SU-DHL-6 (cell line): ENCODE measurements around the gene NFIA.

Source experiments
- H2AFZ ChIP-seq: fragments of 200-600 bp; sonication (generic); 2 replicates; pipeline ENCODE4 v1.6.1; 2014; ENCODE audit warnings: low read depth, mild to moderate bottlenecking, moderate library complexity, mixed read lengths, antibody characterized with exemption, low read length; ENCODE audit not compliant: severe bottlenecking
- H3F3A ChIP-seq: fragments of 200-600 bp; shearing (Covaris generic); 2 replicates; pipeline ENCODE4 v1.6.0; 2016; ENCODE audit warnings: antibody characterized with exemption, mild to moderate bottlenecking; ENCODE audit not compliant: insufficient read depth
- H3K27ac ChIP-seq: fragments of 200-600 bp; sonication (generic); 2 replicates; pipeline ENCODE4 v1.5.1; 2016; ENCODE audit warnings: low read depth, mild to moderate bottlenecking, low read length, moderate library complexity, mixed read lengths
- H3K27me3 ChIP-seq: fragments of 200-600 bp; sonication (generic), shearing (Covaris generic); 2 replicates; pipeline ENCODE4 v1.6.0; 2014; ENCODE audit warnings: mild to moderate bottlenecking, low read length
- H3K36me3 ChIP-seq: fragments of 200-600 bp; sonication (generic); 2 replicates; pipeline ENCODE4 v1.6.1; 2014; ENCODE audit warnings: mild to moderate bottlenecking, low read length, mixed read lengths
- H3K4me2 ChIP-seq: fragments of 300-600, 200-600 bp; shearing (Covaris generic), sonication (generic); 2 replicates; pipeline ENCODE4 v1.6.0; 2014; ENCODE audit warnings: low read length, low read depth, mild to moderate bottlenecking; ENCODE audit not compliant: poor library complexity, severe bottlenecking
- H3K4me3 ChIP-seq: fragments of 200-600 bp; sonication (generic); 2 replicates; pipeline ENCODE4 v1.5.1; 2014; ENCODE audit warnings: antibody characterized with exemption, low read length, mild to moderate bottlenecking, mixed read lengths; ENCODE audit not compliant: insufficient read depth, poor library complexity, severe bottlenecking
- H3K79me2 ChIP-seq: fragments of 200-600 bp; sonication (generic); 2 replicates; pipeline ENCODE4 v1.6.1; 2014; ENCODE audit warnings: mild to moderate bottlenecking, low read length, moderate library complexity; ENCODE audit not compliant: insufficient read depth
- H3K9ac ChIP-seq: fragments of 200-600 bp; sonication (generic); 2 replicates; pipeline ENCODE4 v1.7.0; 2014; ENCODE audit warnings: mild to moderate bottlenecking, low read length
- H3K9me2 ChIP-seq: fragments of 200-600 bp; sonication (generic); replicated peaks from 2 replicates; pipeline ENCODE4 v1.6.1; 2014; ENCODE audit warnings: low read length; ENCODE audit not compliant: insufficient read depth
- H3K9me3 ChIP-seq: fragments of 200-600 bp; sonication (generic); 2 replicates; pipeline ENCODE4 v1.6.1; 2014; ENCODE audit warnings: low read length, mixed read lengths; ENCODE audit not compliant: insufficient read depth
- H4K20me1 ChIP-seq: fragments of 200-600 bp; sonication (generic); 2 replicates; pipeline ENCODE4 v1.6.1; 2014; ENCODE audit warnings: low read depth, mild to moderate bottlenecking, antibody characterized with exemption, low read length, moderate library complexity, mixed read lengths
- EZH2phosphoT487 ChIP-seq: fragments of 200-600 bp; sonication (generic), shearing (Covaris generic); conservative IDR thresholded peaks from 2 replicates; pipeline ENCODE4 v1.6.1; 2018; ENCODE audit warnings: mild to moderate bottlenecking, antibody characterized with exemption, low read length, moderate library complexity, mixed read lengths
- TF ChIP-seq, protein P1 (sequence below): fragments of 200-600 bp; sonication (generic); IDR thresholded peaks from one replicate; pipeline ENCODE4 v1.5.1; 2017; ENCODE audit warnings: antibody characterized with exemption, mild to moderate bottlenecking, low read length, moderate library complexity; ENCODE audit not compliant: insufficient read depth, poor library complexity, severe bottlenecking

The NFIA gene

DNA sequence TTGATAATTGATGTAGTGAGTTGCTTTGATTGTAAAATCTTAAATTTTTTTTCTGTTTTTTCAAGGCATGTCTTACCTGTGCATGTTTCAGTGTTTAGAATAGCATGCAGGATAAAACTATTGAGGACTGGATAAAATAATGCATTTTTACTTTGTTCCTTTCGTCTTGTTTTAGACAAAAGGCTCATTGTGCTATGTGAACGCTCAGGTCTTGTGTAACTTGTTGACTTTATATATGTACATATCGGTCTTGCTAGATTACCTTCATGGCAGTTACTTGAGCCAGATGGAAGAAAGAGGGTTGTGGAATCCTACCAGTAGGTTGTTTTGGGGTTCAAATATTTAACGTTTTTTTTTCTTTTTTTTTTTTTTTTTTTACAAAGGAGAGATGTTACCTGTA lies 7.0 kb downstream of the NFIA start:
- H3K36me3 ChIP-seq, result peaks cover 9% of the 10 kb centered on the region; the same call in 1 of the 2 replicates
- no peak overlapping the region for H2AFZ ChIP-seq
- no peak overlapping the region for H3K4me3 ChIP-seq
- TF ChIP-seq, protein P1, sequence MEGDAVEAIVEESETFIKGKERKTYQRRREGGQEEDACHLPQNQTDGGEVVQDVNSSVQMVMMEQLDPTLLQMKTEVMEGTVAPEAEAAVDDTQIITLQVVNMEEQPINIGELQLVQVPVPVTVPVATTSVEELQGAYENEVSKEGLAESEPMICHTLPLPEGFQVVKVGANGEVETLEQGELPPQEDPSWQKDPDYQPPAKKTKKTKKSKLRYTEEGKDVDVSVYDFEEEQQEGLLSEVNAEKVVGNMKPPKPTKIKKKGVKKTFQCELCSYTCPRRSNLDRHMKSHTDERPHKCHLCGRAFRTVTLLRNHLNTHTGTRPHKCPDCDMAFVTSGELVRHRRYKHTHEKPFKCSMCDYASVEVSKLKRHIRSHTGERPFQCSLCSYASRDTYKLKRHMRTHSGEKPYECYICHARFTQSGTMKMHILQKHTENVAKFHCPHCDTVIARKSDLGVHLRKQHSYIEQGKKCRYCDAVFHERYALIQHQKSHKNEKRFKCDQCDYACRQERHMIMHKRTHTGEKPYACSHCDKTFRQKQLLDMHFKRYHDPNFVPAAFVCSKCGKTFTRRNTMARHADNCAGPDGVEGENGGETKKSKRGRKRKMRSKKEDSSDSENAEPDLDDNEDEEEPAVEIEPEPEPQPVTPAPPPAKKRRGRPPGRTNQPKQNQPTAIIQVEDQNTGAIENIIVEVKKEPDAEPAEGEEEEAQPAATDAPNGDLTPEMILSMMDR, result no peak
- no peak for TF ChIP-seq EZH2phosphoT487
- peaks cover 3% of the 10 kb centered on the region; the same call in 1 of the 2 replicates for H3F3A ChIP-seq
- H4K20me1 ChIP-seq, result peaks cover 24% of the 10 kb centered on the region; the same call in 1 of the 2 replicates
- H3K79me2 ChIP-seq, result peaks cover 12% of the 10 kb centered on the region; the same call in 1 of the 2 replicates
- no peaks in the 10 kb centered on the region for H3K9me2 ChIP-seq
- H3K4me2 ChIP-seq, result no peak overlapping the region
- no peak overlapping the region for H3K27ac ChIP-seq
- H3K9me3 ChIP-seq, result no peaks in the 10 kb centered on the region
- no peak overlapping the region for H3K9ac ChIP-seq
- no peaks in the 10 kb centered on the region for H3K27me3 ChIP-seq

DNA sequence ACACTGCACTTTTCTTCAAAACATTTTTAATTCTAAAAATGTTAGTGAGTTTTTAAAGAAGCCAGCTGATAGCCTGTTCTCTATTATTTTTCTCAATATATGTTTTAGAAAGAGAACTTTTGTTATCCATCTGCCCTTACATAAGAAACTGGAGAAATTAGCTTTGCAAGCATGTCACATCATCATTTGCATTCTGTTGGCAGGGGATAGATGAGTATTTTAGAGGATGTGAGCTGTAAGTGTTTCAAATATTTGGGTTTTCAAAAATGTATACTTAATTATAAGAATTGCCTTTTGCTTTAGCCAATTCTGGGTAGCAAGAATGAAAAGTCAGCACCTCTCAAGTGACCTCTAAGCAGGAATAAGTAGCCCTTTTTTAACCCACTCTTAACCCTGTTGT lies 7.4 kb downstream of the NFIA start:
- TF ChIP-seq, protein P1, result no peak
- TF ChIP-seq EZH2phosphoT487, result no peak
- H3K4me2 ChIP-seq, result no peak overlapping the region
- H3K27me3 ChIP-seq, result no peaks in the 10 kb centered on the region
- peaks cover 9% of the 10 kb centered on the region; the same call in 1 of the 2 replicates for H3K36me3 ChIP-seq
- no peak overlapping the region for H3K27ac ChIP-seq
- H3K79me2 ChIP-seq, result peaks cover 12% of the 10 kb centered on the region; the same call in 1 of the 2 replicates
- no peaks in the 10 kb centered on the region for H3K9me3 ChIP-seq
- H3F3A ChIP-seq, result peaks cover 2% of the 10 kb centered on the region; the same call in 1 of the 2 replicates
- H4K20me1 ChIP-seq, result peaks cover 23% of the 10 kb centered on the region; the same call in 1 of the 2 replicates
- no peak overlapping the region for H3K4me3 ChIP-seq
- no peaks in the 10 kb centered on the region for H3K9me2 ChIP-seq
- H2AFZ ChIP-seq, result no peak overlapping the region
- no peak overlapping the region for H3K9ac ChIP-seq

DNA sequence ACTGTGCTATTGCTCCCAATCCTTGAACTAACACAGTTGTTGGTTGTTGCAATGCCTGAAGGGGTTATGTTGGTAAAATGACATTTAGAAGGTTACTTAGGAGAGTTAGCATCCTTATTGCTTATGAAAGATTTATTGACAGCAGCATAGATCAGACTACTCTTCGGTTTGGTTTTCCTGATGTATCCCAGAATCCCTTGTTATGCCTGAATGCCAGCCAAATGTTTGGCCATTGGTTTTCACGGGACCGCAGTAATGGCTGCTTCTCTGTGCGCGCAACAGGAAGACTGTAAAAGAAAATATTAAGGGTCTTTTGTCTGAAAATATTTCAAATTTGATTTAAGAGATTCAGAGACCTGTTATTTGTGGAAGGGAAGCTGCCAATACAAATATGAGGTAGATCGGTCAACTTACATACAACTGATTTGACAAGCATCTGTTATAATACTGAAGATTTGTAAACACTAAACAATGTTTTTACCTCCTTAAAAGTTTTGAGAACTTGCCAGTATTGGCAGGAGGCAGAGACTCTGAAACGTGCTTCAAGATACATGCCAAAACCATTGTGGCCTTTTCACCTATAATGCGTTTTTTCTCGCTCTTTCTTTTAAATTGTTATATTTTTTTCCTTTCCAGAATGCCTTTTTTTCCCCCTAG lies 8.3 kb downstream of the NFIA start:
- H3F3A ChIP-seq, result no peaks in the 10 kb centered on the region; the same call in 1 of the 2 replicates
- H3K9ac ChIP-seq, result no peak overlapping the region
- peaks cover 15% of the 10 kb centered on the region; the same call in 1 of the 2 replicates for H3K79me2 ChIP-seq
- H3K9me2 ChIP-seq, result no peaks in the 10 kb centered on the region
- peaks cover 14% of the 10 kb centered on the region; the same call in 1 of the 2 replicates for H4K20me1 ChIP-seq
- H3K36me3 ChIP-seq, result peaks cover 5% of the 10 kb centered on the region; the same call in 1 of the 2 replicates
- no peak overlapping the region for H3K27ac ChIP-seq
- H3K4me2 ChIP-seq, result no peak overlapping the region
- no peaks in the 10 kb centered on the region for H3K27me3 ChIP-seq
- no peak overlapping the region for H3K4me3 ChIP-seq
- H3K9me3 ChIP-seq, result no peaks in the 10 kb centered on the region
- no peak for TF ChIP-seq EZH2phosphoT487
- TF ChIP-seq, protein P1, result no peak
- H2AFZ ChIP-seq, result no peak overlapping the region
